Measurements from ENCODE around the gene COL5A3.

GRCh38 chr19:10003271-10003670 lies 7.0 kb downstream of the COL5A3 start:
- TF ChIP-seq CTCF (conservative IDR thresholded peaks at IDR 0.05 in 1 of 2, IDR thresholded peaks at IDR 0.05 in 1 of 2; ENCODE audit: extremely low read depth in 1 of 2, insufficient read depth in 1 of 2, low read depth in 1 of 2, low read length in 2 of 2) (no peak), EZH2 (IDR thresholded peaks at IDR 0.05; ENCODE audit: borderline replicate concordance, low read length) (no peak)
